ENCODE measurements around the gene TECPR1. TPM values are rescaled to one million over a fixed set of nuclear protein-coding genes. Genes with fewer than 3 reads are reported as not detected.

Gene TECPR1
- polyA plus RNA-seq, 3 donors from 2014 or later = 5.2 to 12.3 (median 6.7) TPM

DNA sequence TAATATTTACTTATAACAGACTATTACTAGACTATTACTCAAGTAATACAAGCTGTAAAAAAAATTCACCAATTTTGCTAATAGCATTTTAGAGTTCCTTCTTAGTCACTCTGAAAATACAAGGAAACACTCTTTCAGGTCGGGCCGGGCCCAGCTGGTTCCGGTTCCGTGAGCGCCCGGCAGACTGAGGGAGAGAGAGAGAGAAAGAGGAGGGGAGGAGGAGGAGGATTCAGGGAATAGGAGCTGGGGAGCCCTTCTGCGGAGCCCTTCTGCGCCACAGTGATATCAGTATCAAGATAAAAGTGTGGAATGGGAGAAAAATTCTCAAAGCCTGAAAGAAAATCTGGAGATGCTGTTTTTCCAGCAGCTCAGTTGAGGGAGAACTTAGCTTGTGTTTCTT, 71.3 kb downstream of the TECPR1 start:
- peaks cover 0 to 2% (median 0%) of the 10 kb centered on the region in 3 donors for H3K27me3 Mint-ChIP-seq (ENCODE audit: low read depth in 3 of 3)
- no peak overlapping the region for H3K27ac Mint-ChIP-seq
- H3K36me3 Mint-ChIP-seq = peaks cover 0 to 4% (median under 1%) of the 10 kb centered on the region in 3 donors
- DNase-seq = no peak
- no peaks in the 10 kb centered on the region for H3K4me1 Mint-ChIP-seq
- no peaks in the 10 kb centered on the region for H3K9me3 Mint-ChIP-seq
- H3K4me3 Mint-ChIP-seq = no peak overlapping the region

DNA sequence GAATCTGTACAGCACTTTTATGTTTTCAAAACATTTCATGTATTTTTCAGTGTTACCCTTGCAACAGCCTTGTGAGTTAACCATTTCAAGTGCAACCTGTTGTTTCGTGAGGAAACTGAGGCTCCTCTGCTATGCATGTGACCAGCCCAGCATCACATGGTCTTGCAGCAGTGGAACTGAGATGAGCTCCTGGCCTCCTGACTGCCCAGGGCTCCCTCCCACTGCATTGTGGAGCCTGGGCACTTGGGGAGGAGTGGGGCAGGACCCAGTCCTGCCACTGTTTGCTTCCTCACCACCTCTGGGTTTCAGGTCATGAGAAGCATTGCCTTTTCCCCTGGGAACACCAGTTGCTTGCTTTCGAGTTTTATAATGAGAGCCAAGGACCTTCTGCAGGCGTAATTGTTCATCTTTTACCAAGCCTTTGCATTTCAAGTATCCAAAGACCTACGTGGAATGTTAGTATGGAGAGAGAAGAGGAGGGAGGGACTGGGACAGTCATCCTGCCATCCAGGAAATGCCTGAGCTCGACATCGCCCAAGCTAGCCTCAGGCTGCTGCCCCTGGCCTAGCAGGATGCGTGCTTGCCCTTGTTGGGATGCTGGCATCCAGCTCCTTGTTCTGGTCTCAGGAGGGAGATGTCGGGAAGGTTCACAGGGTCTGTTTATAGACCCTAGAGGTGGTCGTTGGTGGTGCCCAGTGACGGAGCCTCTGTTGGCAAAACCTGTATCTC, 73.1 kb downstream of the TECPR1 start:
- peaks cover 0 to 2% (median 0%) of the 10 kb centered on the region in 3 donors for H3K27me3 Mint-ChIP-seq (ENCODE audit: low read depth in 3 of 3)
- no peak overlapping the region for H3K4me3 Mint-ChIP-seq
- peaks cover 0 to 15% (median 10%) of the 10 kb centered on the region in 3 donors for H3K36me3 Mint-ChIP-seq
- H3K9me3 Mint-ChIP-seq = no peaks in the 10 kb centered on the region
- no peak for DNase-seq
- no peaks in the 10 kb centered on the region for H3K4me1 Mint-ChIP-seq
- H3K27ac Mint-ChIP-seq = no peak overlapping the region

DNA sequence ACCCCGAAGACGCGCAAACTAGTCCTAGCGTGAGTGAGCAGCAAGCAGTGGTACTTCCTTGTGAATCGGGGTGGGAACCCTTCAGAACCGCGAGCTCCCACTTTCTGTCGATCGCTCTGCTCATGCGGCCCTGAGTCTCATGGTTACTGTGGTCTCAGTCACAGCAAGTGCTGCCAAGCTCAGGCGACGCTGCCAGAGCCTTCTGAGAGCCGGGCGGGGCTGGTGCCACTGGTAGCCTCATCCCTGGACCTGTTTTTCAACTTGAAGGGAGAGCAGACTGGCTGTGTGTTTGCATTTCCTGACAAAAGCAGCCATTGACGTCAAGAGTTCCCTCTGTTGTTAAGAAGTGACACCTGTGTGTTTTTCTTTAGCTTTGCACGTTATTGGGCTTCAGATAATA, 73.7 kb downstream of the TECPR1 start:
- Mint-ChIP-seq H3K27me3 (ENCODE audit: low read depth in 3 of 3) (peaks cover 0 to 2% (median 0%) of the 10 kb centered on the region in 3 donors), H3K27ac (no peak overlapping the region)
- DNase-seq = no peak

DNA sequence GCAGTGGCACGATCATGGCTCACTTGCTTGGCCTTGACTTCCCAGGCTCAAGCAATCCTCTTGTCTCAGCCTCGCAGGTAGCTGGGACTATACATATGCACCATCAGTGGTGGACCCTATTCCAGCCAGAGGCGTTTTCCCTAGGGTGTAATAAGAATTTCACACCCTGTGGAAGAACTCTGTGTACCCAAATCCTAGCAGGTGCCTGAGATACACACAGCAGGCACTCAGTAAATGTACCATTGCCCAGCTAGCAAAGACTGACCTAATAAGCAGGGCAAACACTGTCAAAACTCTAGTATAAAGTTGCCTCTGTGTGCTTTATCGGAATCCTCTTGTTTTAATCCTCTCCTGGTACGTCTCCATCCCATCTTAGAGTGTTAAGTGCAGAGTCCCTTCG, 74.5 kb downstream of the TECPR1 start:
- H3K4me3 Mint-ChIP-seq = no peak overlapping the region
- no peaks in the 10 kb centered on the region for H3K4me1 Mint-ChIP-seq
- peaks cover 0 to 15% (median 10%) of the 10 kb centered on the region in 3 donors for H3K36me3 Mint-ChIP-seq
- no peaks in the 10 kb centered on the region for H3K9me3 Mint-ChIP-seq
- peaks cover 0 to 2% (median 0%) of the 10 kb centered on the region in 3 donors for H3K27me3 Mint-ChIP-seq (ENCODE audit: low read depth in 3 of 3)
- no peak overlapping the region for H3K27ac Mint-ChIP-seq
- no peak for DNase-seq

More for the DNA sequence above, 73.7 kb downstream of the TECPR1 start:
- Mint-ChIP-seq H3K36me3 (peaks cover 0 to 15% (median 10%) of the 10 kb centered on the region in 3 donors), H3K4me1 (no peaks in the 10 kb centered on the region), H3K9me3 (no peaks in the 10 kb centered on the region), H3K4me3 (no peak overlapping the region)

DNA sequence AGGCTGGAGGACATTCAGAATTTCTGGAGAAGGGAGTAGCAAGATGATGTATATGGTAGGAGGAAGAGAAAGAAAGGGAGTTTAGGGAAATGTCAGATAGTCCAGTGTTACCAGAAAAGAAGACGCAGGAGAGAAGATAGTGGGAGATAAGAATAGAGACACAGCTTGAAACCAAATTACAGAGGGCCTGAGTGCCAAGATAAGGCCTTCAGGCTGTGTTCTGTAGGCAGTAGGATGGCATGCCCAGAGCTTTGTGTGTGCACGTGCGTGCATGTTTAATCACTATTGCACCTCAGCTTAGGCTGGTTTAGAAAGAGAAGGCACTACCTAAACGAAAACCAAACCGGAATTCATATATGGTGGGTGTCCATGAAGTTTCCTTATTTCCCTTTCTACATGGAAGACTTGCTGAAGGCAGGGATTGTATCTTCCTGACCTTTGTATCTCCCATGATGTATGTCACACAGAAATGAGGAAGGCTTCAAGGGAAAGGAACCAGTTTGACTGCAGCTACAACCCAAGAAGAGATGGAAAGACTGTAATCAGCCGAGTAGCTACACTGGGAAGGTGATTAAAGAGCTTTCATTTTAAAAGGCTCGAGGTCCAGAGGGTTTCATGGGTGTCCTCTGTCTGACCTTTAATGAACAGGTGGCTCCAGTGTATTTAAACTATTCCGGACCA, 76.6 kb downstream of the TECPR1 start:
- no peak overlapping the region for H3K27ac Mint-ChIP-seq
- no peaks in the 10 kb centered on the region for H3K9me3 Mint-ChIP-seq
- no peaks in the 10 kb centered on the region for H3K27me3 Mint-ChIP-seq (ENCODE audit: low read depth in 3 of 3)
- H3K4me3 Mint-ChIP-seq = no peak overlapping the region
- no peak for DNase-seq
- no peaks in the 10 kb centered on the region for H3K4me1 Mint-ChIP-seq
- H3K36me3 Mint-ChIP-seq = peaks cover 7 to 19% (median 10%) of the 10 kb centered on the region in 3 donors

DNA sequence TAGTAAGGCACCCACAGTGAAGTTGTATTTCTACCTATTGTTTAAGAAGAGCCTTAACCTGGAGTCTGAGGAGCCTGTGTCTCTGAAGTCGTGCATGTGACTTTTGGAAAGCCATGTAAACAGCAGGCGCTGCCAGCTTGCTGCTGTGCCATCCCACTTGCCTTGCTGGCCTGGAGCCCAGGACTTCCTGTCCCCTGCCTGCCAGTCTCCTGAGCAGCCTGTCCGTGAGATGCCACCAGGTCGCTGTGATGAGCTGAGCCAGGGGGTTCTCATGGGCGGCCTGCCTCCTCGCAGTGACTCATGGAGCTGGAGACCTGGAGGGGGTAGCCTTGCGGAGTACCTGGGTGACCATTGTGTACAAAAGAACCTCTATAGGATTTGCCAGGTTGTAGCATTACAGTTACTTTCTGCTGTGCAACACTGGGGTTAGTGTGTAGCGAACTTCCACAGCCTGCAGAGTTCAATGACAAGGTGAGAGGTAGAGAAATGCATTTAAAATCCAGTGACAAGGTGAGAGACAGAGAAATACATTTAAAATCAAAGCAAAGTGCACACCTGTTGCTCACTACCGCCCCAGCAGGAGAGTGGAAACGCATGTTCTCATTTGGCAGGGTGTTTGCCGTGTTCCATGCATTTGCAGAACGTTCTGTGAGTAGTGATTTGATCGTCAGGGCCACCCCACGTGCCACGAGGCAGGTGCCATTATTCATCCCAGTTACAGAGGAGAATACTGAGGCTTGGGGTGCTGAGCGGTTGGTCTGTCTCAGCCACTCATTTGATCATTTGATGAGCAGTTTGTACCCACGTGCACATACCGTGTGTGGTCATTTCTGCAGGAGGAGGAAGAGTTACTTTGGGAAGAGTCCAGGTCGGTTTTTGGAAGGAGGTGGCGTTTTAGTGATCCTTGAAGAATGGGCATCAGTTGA, 77.4 kb downstream of the TECPR1 start:
- no peak overlapping the region for H3K27ac Mint-ChIP-seq

DNA sequence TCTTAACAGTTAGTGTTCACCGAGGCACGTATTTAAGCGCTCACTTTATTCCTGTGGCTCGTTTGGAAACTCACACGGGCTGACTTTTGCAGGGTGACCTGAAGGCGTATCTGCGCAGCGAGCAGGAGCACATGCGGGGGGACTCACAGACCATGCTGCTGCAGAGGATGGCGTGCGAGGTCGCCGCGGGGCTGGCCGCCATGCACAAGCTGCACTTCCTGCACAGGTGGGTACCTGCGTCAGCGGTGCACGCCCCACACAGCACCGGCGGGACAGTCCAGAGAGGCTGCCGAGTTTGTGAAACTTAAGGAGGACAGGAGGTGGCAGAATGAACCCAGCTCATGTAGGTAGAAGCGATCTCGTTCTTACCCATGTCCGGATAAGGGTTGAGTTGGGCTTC, 80.6 kb downstream of the TECPR1 start:
- H3K36me3 Mint-ChIP-seq = peaks cover 7 to 15% (median 10%) of the 10 kb centered on the region in 3 donors
- no peaks in the 10 kb centered on the region for H3K9me3 Mint-ChIP-seq

More for the DNA sequence above, 77.4 kb downstream of the TECPR1 start:
- Mint-ChIP-seq H3K27me3 (ENCODE audit: low read depth in 3 of 3) (no peaks in the 10 kb centered on the region), H3K4me1 (no peaks in the 10 kb centered on the region), H3K4me3 (no peak overlapping the region), H3K9me3 (no peaks in the 10 kb centered on the region), H3K36me3 (peaks cover 7 to 19% (median 10%) of the 10 kb centered on the region in 3 donors)
- DNase-seq = no peak

DNA sequence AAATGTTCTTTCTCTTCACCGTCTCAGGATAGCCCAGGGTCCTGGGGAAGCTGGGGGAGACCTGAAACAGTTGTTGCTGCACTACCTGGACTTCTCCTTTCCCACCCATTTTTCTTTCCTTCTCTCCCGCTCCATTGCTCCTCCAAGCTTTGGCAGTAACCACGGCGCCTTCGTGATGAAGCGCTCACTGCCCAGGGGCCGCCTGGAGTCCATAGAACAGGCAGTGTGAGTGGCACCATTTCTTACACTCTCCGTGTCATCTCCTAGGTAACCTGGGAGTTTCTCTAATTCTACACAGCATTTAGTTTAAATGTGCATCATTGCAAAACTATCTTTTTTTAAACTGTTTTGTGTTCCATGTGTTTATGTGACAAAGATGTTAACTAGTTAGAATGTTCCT, 81.1 kb downstream of the TECPR1 start:
- Mint-ChIP-seq H3K9me3 (no peaks in the 10 kb centered on the region), H3K27me3 (ENCODE audit: low read depth in 3 of 3) (no peaks in the 10 kb centered on the region), H3K4me3 (no peak overlapping the region), H3K4me1 (peaks cover 0 to 3% of the 10 kb centered on the region in 2 donors), H3K36me3 (peaks cover 7 to 15% (median 10%) of the 10 kb centered on the region in 3 donors), H3K27ac (no peak overlapping the region)
- DNase-seq = no peak

More for the DNA sequence above, 80.6 kb downstream of the TECPR1 start:
- no peak for DNase-seq
- Mint-ChIP-seq H3K4me1 (peaks cover 0 to 3% of the 10 kb centered on the region in 2 donors), H3K27ac (no peak overlapping the region), H3K27me3 (ENCODE audit: low read depth in 3 of 3) (no peaks in the 10 kb centered on the region), H3K4me3 (no peak overlapping the region)

DNA sequence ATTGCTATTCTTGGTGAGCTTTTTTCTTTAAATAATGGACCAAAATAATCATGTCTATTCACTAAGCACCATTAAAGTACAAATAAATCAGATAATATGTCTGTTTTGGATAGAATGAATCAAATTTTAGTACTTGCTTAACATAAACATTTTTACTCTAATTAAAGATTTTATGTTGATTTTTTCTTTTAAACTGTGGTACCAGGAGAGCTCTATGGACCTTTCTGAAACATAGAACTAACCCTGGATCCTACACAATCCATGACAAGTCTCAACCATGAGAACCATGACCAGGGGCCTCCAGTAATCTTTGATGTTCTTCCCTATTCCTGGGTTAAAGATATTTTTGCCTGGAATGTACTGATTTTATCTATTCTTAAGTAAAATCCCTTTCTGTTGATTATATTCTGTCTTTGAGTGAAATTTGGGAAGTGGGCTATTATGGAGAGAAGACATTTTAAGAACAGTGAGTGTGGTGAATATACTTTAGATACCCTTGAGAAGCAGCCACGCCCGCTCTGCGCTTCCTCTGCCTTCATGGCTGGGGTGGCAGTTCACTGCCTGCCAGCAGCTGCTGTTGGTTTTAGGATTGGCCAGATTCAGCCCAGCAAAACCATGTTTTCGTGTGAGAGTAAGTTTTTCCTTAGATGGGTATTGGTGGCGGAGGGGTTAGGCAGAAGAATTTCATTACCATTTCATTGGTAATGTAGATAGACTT, 83.0 kb downstream of the TECPR1 start:
- Mint-ChIP-seq H3K27ac (no peak overlapping the region), H3K36me3 (peaks cover 0 to 7% (median 3%) of the 10 kb centered on the region in 3 donors), H3K4me1 (peaks cover 0 to 3% of the 10 kb centered on the region in 2 donors), H3K27me3 (ENCODE audit: low read depth in 3 of 3) (peaks cover 0 to 3% (median 0%) of the 10 kb centered on the region in 3 donors), H3K9me3 (no peaks in the 10 kb centered on the region), H3K4me3 (no peak overlapping the region)
- DNase-seq = no peak

DNA sequence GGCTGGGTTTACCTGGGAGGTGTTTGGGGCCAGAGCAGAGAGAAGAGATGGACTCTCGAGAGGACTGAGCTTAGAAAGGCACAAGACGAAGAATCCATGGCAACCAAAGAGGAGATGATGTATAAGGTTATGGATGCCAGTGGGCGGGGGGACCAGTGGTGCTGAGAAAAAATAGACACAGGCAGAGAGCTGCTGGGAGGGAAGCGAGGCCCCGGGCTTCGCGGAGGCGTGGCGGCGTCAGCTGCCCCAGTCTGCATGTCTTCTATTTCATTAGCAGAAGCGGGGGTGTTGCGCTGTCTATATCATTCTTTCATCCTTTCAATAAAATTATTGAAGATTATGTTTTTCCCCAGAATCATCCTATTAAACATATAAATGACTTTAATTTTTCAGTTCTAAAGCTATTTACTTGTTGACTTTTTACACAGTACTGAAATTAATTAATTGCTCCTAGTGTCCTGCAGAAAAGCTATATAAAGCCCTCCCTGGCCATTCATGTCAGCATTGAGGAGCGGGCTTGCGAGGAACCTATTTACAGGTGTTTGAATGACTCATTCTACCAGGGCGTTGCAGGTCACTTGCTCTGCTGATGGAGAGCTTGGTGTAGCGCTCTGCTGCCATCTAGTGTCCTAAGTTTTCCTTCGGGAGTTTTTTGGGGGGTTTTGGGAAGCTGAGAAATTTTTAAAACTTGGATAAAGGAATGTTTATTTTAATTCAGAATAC, 83.7 kb downstream of the TECPR1 start:
- DNase-seq = peak; percentile 49 to 64 (median 56)
- H3K36me3 Mint-ChIP-seq = peaks cover 0 to 7% (median 3%) of the 10 kb centered on the region in 3 donors
- H3K27ac Mint-ChIP-seq = no peak overlapping the region

DNA sequence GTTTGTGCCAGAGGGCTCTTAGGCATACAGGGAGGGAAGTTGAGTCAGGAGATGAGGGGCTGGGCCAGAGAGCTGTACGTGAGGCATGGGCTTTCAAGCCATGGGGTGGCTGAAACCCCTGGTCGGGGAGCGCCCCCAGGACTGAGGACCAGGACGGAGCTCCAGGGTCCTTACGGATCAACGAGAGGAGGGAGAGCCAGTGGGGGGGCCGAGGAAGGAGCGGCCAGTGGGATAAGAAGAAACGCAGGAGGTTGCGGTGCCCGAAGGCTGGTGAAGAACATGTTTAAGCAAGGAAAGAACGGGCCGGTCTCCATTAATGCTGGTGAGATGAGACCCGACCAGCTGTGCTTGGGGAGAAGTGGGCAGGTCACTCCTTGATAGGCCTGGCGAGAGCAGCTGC, 84.4 kb downstream of the TECPR1 start:
- no peak overlapping the region for H3K27ac Mint-ChIP-seq

More for the DNA sequence above, 83.7 kb downstream of the TECPR1 start:
- no peaks in the 10 kb centered on the region for H3K9me3 Mint-ChIP-seq
- H3K4me3 Mint-ChIP-seq = no peak overlapping the region
- H3K27me3 Mint-ChIP-seq (ENCODE audit: low read depth in 3 of 3) = peaks cover 0 to 3% (median 0%) of the 10 kb centered on the region in 3 donors
- H3K4me1 Mint-ChIP-seq = peaks cover 0 to 3% of the 10 kb centered on the region in 2 donors

DNA sequence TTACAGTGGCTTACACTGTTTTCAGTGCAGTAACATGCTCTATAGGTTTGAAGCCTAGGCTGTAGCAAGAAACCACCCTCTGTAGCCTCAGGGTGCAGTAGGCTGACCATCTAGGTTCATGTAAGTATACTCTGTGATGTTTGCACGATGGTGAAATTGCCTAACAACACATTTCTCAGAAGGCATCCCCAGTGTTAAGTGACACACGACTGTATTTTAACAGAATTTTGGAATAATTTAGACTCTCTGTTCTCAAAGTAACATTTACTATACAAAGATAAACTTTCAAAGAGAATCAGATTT, 85.4 kb downstream of the TECPR1 start:
- DNase-seq = no peak
- no peak overlapping the region for H3K4me3 Mint-ChIP-seq
- H3K4me1 Mint-ChIP-seq = peaks cover 0 to 3% of the 10 kb centered on the region in 2 donors
- H3K36me3 Mint-ChIP-seq = peaks cover 0 to 4% (median 0%) of the 10 kb centered on the region in 3 donors
- no peaks in the 10 kb centered on the region for H3K9me3 Mint-ChIP-seq
- H3K27me3 Mint-ChIP-seq (ENCODE audit: low read depth in 3 of 3) = peaks cover 0 to 3% (median 0%) of the 10 kb centered on the region in 3 donors
- H3K27ac Mint-ChIP-seq = no peak overlapping the region

More for the DNA sequence above, 84.4 kb downstream of the TECPR1 start:
- H3K4me3 Mint-ChIP-seq = no peak overlapping the region
- peaks cover 0 to 3% (median 0%) of the 10 kb centered on the region in 3 donors for H3K27me3 Mint-ChIP-seq (ENCODE audit: low read depth in 3 of 3)
- H3K4me1 Mint-ChIP-seq = peaks cover 0 to 3% of the 10 kb centered on the region in 2 donors
- no peak for DNase-seq
- peaks cover 0 to 7% (median 3%) of the 10 kb centered on the region in 3 donors for H3K36me3 Mint-ChIP-seq
- H3K9me3 Mint-ChIP-seq = no peaks in the 10 kb centered on the region
